HEK293T (cell line): ENCODE results near the gene ANO3.
"Not testable (repeated sequence)": the region's sequence is repeated elsewhere in the genome, so short reads cannot be mapped to it uniquely, and the experiment has no call there.

Experiments
- CTCF ChIA-PET: fragments of 350-600 bp; formaldehyde crosslinking; extraction: SDS; loops from one replicate; lab custom pipeline; 2021; ENCODE audit warnings: antibody characterized with exemption, inconsistent platforms; lab: Yijun Ruan, JAX
- POLR2A ChIA-PET: fragments of 350-600 bp; formaldehyde crosslinking; extraction: SDS; loops from one replicate; lab custom pipeline; 2020; ENCODE audit warnings: antibody characterized with exemption, inconsistent platforms; lab: Yijun Ruan, JAX
- DNase-seq: peaks from one replicate; pipeline ENCODE4 v3.0.0; 2012; ENCODE audit warnings: mixed read lengths; ENCODE audit errors: extremely low spot score
- ARNT ChIP-seq: fragments of 450-650 bp; IDR thresholded peaks from 2 replicates; pipeline ENCODE4 v1.6.1; 2017; ENCODE audit warnings: mild to moderate bottlenecking
- BHLHE40 ChIP-seq: fragments of 450-650 bp; IDR thresholded peaks from 2 replicates; pipeline ENCODE4 v1.6.1; 2016; ENCODE audit warnings: mild to moderate bottlenecking, moderate library complexity, borderline replicate concordance
- CTBP1 ChIP-seq: fragments of 450-650 bp; IDR thresholded peaks from 2 replicates; pipeline ENCODE4 v1.6.1; 2016; ENCODE audit warnings: borderline replicate concordance
- ELF4 ChIP-seq: fragments of 450-650 bp; IDR thresholded peaks from 2 replicates; pipeline ENCODE4 v1.6.1; 2017; ENCODE audit warnings: antibody characterized with exemption
- FOXA1 ChIP-seq: fragments of 450-650 bp; IDR thresholded peaks from 2 replicates; pipeline ENCODE4 v1.6.1; 2016; ENCODE audit warnings: mild to moderate bottlenecking
- FOXK2 ChIP-seq: fragments of 450-650 bp; IDR thresholded peaks from 2 replicates; pipeline ENCODE4 v1.6.1; 2016; ENCODE audit warnings: mild to moderate bottlenecking
- FOXM1 ChIP-seq: fragments of 450-650 bp; IDR thresholded peaks from 2 replicates; pipeline ENCODE4 v1.6.1; 2017; ENCODE audit warnings: mild to moderate bottlenecking, borderline replicate concordance
- HDGF ChIP-seq: fragments of 450-650 bp; IDR thresholded peaks from 2 replicates; pipeline ENCODE4 v1.6.1; 2017; ENCODE audit warnings: antibody characterized with exemption, borderline replicate concordance
- L3MBTL2 ChIP-seq: fragments of 450-650 bp; conservative IDR thresholded peaks from 2 replicates; pipeline ENCODE4 v1.6.1; 2016; ENCODE audit warnings: mild to moderate bottlenecking
- LEF1 ChIP-seq: fragments of 450-650 bp; IDR thresholded peaks from 2 replicates; pipeline ENCODE4 v1.6.1; 2017; ENCODE audit warnings: mild to moderate bottlenecking, borderline replicate concordance
- NFRKB ChIP-seq: fragments of 450-650 bp; IDR thresholded peaks from 2 replicates; pipeline ENCODE4 v1.6.1; 2016; ENCODE audit warnings: mild to moderate bottlenecking, moderate library complexity
- PKNOX1 ChIP-seq: fragments of 450-650 bp; IDR thresholded peaks from 2 replicates; pipeline ENCODE4 v1.6.1; 2016
- SP1 ChIP-seq: fragments of 450-650 bp; IDR thresholded peaks from 2 replicates; pipeline ENCODE4 v1.6.1; 2017
- SUZ12 ChIP-seq: fragments of 450-650 bp; IDR thresholded peaks from 2 replicates; pipeline ENCODE4 v1.6.1; 2016; ENCODE audit warnings: mild to moderate bottlenecking
- TARDBP ChIP-seq: fragments of 450-650 bp; IDR thresholded peaks from 2 replicates; pipeline ENCODE4 v1.6.1; 2016
- ZNF384 ChIP-seq: fragments of 450-650 bp; IDR thresholded peaks from 2 replicates; pipeline ENCODE4 v1.6.1; 2016

Gene ANO3

GRCh38 chr11:26620282-26621045 is 288.5 kb downstream of the ANO3 start:
- no peak for DNase-seq
- ChIA-PET POLR2A (no interaction called here), CTCF (no interaction called here)
- TF ChIP-seq ELF4 = no peak
- no peak for TF ChIP-seq LEF1
- no peak for TF ChIP-seq HDGF
- no peak for TF ChIP-seq SP1
- no peak for TF ChIP-seq SUZ12
- TF ChIP-seq ZNF384 = no peak
- no peak for TF ChIP-seq ARNT
- TF ChIP-seq BHLHE40 = no peak
- TF ChIP-seq FOXK2 = no peak
- no peak for TF ChIP-seq PKNOX1
- TF ChIP-seq CTBP1 = no peak
- no peak for TF ChIP-seq FOXA1

- ChIA-PET POLR2A (no interaction called here), CTCF (no interaction called here)
- no peak for DNase-seq
- TF ChIP-seq HDGF (no peak), NFRKB (no peak)
These were observed 289.2 kb downstream of the ANO3 start for GRCh38 chr11:26621132-26621531.

GRCh38 chr11:26622181-26622580 is 290.3 kb downstream of the ANO3 start:
- ChIA-PET POLR2A (no interaction called here), CTCF (no interaction called here)
- TF ChIP-seq LEF1 (no peak), NFRKB (no peak)
- DNase-seq = no peak

GRCh38 chr11:26623076-26623659 is 291.2 kb downstream of the ANO3 start:
- DNase-seq = no peak
- TF ChIP-seq SP1 = no peak
- no peak for TF ChIP-seq ZNF384
- TF ChIP-seq FOXA1 = no peak
- no peak for TF ChIP-seq ELF4
- no peak for TF ChIP-seq SUZ12
- TF ChIP-seq L3MBTL2 = no peak
- no peak for TF ChIP-seq CTBP1
- no peak for TF ChIP-seq TARDBP
- TF ChIP-seq ARNT = no peak
- no peak for TF ChIP-seq LEF1
- no peak for TF ChIP-seq HDGF
- no peak for TF ChIP-seq BHLHE40
- no peak for TF ChIP-seq NFRKB
- TF ChIP-seq FOXM1 = no peak
- TF ChIP-seq PKNOX1 = no peak
- TF ChIP-seq FOXK2 = no peak
- CTCF ChIA-PET = no interaction called here
- POLR2A ChIA-PET = no interaction called here

- no peak for DNase-seq
- CTCF ChIA-PET = interaction anchor here (0.7 kb wide), 1 partner anchor 13 kb away, joined by 3 read pairs; no protein-coding TSS in a partner anchor
- TF ChIP-seq CTBP1 = no peak
- TF ChIP-seq ARNT = no peak
- no peak for TF ChIP-seq ELF4
- no peak for TF ChIP-seq SUZ12
- no peak for TF ChIP-seq PKNOX1
- TF ChIP-seq LEF1 = no peak
- TF ChIP-seq NFRKB = no peak
- no peak for TF ChIP-seq BHLHE40
- no peak for TF ChIP-seq TARDBP
- TF ChIP-seq L3MBTL2 = no peak
- no peak for TF ChIP-seq FOXA1
- TF ChIP-seq SP1 = no peak
- TF ChIP-seq FOXK2 = no peak
- no peak for TF ChIP-seq FOXM1
- TF ChIP-seq HDGF = no peak
- TF ChIP-seq ZNF384 = no peak
- POLR2A ChIA-PET = no interaction called here
These were observed 294.4 kb downstream of the ANO3 start for GRCh38 chr11:26626346-26626745.

GRCh38 chr11:26632691-26633159 is 300.8 kb downstream of the ANO3 start:
- no peak for TF ChIP-seq LEF1
- TF ChIP-seq ARNT = no peak
- no peak for TF ChIP-seq FOXA1
- TF ChIP-seq FOXK2 = no peak
- no peak for TF ChIP-seq PKNOX1
- no peak for TF ChIP-seq HDGF
- TF ChIP-seq CTBP1 = no peak
- TF ChIP-seq ELF4 = no peak
- TF ChIP-seq ZNF384 = no peak
- TF ChIP-seq SUZ12 = no peak
- TF ChIP-seq NFRKB = no peak
- no peak for DNase-seq
- ChIA-PET CTCF (no interaction called here), POLR2A (no interaction called here)

- DNase-seq, CTCF ChIA-PET, POLR2A ChIA-PET: not testable (repeated sequence)
These were observed 311.4 kb downstream of the ANO3 start for GRCh38 chr11:26643314-26643713.
